HFFc6 (cell line): ENCODE measurements around the gene KRTAP10-7. TPM values are rescaled to one million over a fixed set of nuclear protein-coding genes. Genes with fewer than 3 reads are reported as not detected.

Experiments used
- DNase-seq: peaks from one replicate; pipeline ENCODE4 v3.0.0-alpha.2; 2018
- H3K27ac Mint-ChIP-seq: 2 replicates; pipeline ENCODE4 v1.8.0; 2020; ENCODE audit warnings: mild to moderate bottlenecking, mixed read lengths
- H3K27me3 Mint-ChIP-seq: 2 replicates; pipeline ENCODE4 v1.8.0; 2021; ENCODE audit warnings: mild to moderate bottlenecking, moderate library complexity, mixed read lengths; ENCODE audit not compliant: insufficient read depth
- H3K36me3 Mint-ChIP-seq: 2 replicates; pipeline ENCODE4 v1.8.0; 2021; ENCODE audit warnings: low read depth, mixed read lengths
- H3K4me1 Mint-ChIP-seq: 2 replicates; pipeline ENCODE4 v1.8.0; 2020; ENCODE audit warnings: low read depth, mixed read lengths
- H3K4me3 Mint-ChIP-seq: 2 replicates; pipeline ENCODE4 v1.8.0; 2020; ENCODE audit warnings: mild to moderate bottlenecking, moderate library complexity, mixed read lengths
- H3K9me3 Mint-ChIP-seq: 2 replicates; pipeline ENCODE4 v1.8.0; 2020; ENCODE audit warnings: mild to moderate bottlenecking, mixed read lengths
- total RNA-seq, 6 experiments: library from RNA; stranded (reverse); fragmentation: NEBNext Ultra II Directional; extraction: Animal tissue kit (Norgen Biotek cat#: 25700); gene quantifications; 2 replicates in 1 of 6; 3 replicates in 5 of 6; pipeline ENCODE4 v1.2.3, GENCODE V29; 2021
- TF ChIP-seq, protein P1 (sequence below): fragments of 200-600 bp; sonication (generic); IDR thresholded peaks from 2 replicates; pipeline ENCODE4 v1.5.0; 2021; ENCODE audit warnings: antibody characterized with exemption, mild to moderate bottlenecking

The KRTAP10-7 gene
- total RNA-seq, 6 experiments from 2014 or later: not detected

DNA sequence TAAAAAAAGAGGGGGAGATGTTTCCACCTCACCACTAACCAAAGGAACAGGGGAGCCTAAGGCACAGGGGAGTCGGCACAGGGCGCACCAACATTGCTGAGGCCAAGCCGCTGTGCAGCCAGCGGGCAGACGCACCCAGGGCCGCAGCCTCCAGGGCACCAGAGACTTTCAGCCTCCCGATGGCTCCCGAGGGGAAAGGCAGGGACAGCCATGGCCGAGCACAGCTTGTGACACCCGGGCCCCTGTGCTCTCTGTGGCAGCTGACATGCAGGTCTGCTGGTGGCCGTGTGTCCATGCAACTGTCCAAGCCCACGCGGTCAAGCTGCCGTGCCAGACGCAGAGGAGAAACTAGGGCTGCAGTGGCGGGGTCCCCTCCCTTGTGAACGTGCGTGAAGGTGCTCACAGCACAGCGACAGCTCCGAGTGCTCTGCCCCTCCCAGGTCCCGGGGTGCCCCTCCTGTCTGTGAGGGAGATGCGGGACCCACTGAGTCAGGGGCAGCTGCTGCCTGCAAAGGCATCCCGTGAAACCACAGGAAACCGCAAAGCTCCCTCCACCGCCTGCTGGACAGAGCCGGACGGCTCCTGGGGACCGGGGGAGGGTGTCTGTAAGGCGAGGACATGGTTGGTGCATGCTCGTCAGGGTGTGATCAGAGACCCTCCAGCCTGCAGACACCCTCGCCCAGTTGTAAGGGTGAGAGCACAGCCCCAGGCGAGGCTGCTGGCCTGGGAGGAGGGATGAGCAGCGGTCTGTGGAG, 48.3 kb downstream of the KRTAP10-7 start:
- Mint-ChIP-seq H3K36me3 (peaks cover 21% of the 10 kb centered on the region), H3K4me3 (no peak overlapping the region), H3K27me3 (peaks cover 8% of the 10 kb centered on the region), H3K27ac (no peak overlapping the region), H3K4me1 (no peaks in the 10 kb centered on the region), H3K9me3 (peaks cover 58% of the 10 kb centered on the region)
- TF ChIP-seq, protein P1, sequence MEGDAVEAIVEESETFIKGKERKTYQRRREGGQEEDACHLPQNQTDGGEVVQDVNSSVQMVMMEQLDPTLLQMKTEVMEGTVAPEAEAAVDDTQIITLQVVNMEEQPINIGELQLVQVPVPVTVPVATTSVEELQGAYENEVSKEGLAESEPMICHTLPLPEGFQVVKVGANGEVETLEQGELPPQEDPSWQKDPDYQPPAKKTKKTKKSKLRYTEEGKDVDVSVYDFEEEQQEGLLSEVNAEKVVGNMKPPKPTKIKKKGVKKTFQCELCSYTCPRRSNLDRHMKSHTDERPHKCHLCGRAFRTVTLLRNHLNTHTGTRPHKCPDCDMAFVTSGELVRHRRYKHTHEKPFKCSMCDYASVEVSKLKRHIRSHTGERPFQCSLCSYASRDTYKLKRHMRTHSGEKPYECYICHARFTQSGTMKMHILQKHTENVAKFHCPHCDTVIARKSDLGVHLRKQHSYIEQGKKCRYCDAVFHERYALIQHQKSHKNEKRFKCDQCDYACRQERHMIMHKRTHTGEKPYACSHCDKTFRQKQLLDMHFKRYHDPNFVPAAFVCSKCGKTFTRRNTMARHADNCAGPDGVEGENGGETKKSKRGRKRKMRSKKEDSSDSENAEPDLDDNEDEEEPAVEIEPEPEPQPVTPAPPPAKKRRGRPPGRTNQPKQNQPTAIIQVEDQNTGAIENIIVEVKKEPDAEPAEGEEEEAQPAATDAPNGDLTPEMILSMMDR: no peak
- DNase-seq: no peak

DNA sequence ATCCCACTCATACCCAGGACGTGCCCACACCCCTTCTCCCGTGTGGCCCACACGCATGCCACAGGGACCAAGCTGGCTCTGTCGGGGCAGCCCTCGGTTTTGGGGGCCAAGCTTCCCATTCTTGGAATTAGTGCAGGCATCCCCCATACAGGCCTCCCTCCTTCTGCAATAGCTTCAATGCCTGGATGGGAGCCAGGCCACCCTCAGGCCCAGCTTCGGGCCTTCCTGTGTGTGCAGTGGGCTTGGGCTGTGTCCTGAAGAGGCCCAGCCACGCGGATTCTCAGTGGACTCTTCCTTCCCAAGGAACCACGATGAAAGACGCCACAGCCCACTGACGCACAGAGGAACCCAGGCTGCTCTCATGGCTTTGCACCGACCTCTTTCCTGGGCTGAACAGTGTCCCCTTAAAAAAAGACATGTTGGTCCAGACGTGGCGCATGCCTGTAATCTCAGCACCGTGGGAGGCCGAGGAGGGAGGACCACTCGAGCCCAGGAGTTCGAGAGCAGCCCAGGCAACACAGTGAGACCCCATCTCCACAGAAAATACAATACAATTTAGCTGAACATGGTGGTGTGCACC, 49.2 kb downstream of the KRTAP10-7 start:
- peaks cover 10% of the 10 kb centered on the region for H3K27me3 Mint-ChIP-seq

GRCh38 chr21:44650265-44650972, 50.0 kb downstream of the KRTAP10-7 start:
- Mint-ChIP-seq H3K4me1 (no peaks in the 10 kb centered on the region), H3K4me3 (no peak overlapping the region), H3K36me3 (peaks cover 6% of the 10 kb centered on the region), H3K9me3 (peaks cover 44% of the 10 kb centered on the region), H3K27ac (no peak overlapping the region), H3K27me3 (peaks cover 10% of the 10 kb centered on the region)
- TF ChIP-seq, protein P1: no peak
- DNase-seq: no peak

More for the DNA sequence above, 49.2 kb downstream of the KRTAP10-7 start:
- H3K27ac Mint-ChIP-seq: no peak overlapping the region
- TF ChIP-seq, protein P1: no peak
- peaks cover 12% of the 10 kb centered on the region for H3K36me3 Mint-ChIP-seq
- H3K4me3 Mint-ChIP-seq: no peak overlapping the region
- no peaks in the 10 kb centered on the region for H3K4me1 Mint-ChIP-seq
- H3K9me3 Mint-ChIP-seq: peaks cover 52% of the 10 kb centered on the region
- no peak for DNase-seq

DNA sequence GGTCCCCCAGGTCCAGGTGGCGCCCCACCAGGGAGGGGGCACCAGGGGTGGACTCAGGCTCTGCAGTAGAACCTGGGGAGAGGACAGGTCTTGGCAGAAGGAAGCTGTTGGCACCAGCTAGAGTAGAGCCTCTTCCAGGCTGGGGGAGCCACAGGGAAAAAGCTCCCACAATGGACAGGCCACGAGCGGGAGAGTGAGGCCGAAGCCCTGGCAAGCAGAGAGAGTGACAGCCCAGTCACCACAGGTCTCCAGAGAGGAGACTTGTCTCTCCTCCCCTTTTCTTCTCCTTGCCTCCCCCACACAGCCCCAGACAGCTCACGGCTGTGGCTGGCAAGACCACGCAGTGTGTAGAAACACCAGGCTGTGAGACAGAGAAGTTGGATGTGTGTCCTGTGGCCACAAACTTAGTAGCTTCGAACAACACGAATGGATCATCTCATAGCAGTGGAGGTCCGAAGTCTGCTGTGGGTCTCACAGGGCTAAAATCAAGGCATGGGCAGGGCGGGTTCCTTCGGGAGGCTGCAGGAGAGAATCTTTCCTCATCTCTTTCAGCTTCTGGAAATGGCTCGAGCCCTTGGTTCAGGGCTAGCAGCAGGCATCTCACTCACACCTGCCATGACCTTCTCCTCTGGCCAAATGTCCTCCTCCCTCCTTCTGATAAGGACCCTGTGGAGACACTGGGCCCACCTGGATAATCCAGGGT, 50.7 kb downstream of the KRTAP10-7 start:
- Mint-ChIP-seq H3K36me3 (peaks cover 6% of the 10 kb centered on the region), H3K27ac (no peak overlapping the region), H3K27me3 (peaks cover 15% of the 10 kb centered on the region), H3K9me3 (peaks cover 44% of the 10 kb centered on the region), H3K4me3 (no peak overlapping the region), H3K4me1 (no peaks in the 10 kb centered on the region)
- no peak for DNase-seq
- TF ChIP-seq, protein P1: no peak

Other genes starting within 250 kb of the KRTAP10-7 start
- gene TRPM2, start 247.0 kb upstream of the KRTAP10-7 start, total RNA-seq: under 1 TPM in 4 of 6 experiments, not detected in 2; 0.09 to 0.31 (median 0.20) TPM
- gene LRRC3, start 145.1 kb upstream of the KRTAP10-7 start, total RNA-seq: not detected
- gene KRTAP10-1, start 60.4 kb upstream of the KRTAP10-7 start, total RNA-seq: not detected
- gene KRTAP10-2, start 49.1 kb upstream of the KRTAP10-7 start, total RNA-seq: not detected
- not detected for gene KRTAP10-3, start 41.8 kb upstream of the KRTAP10-7 start, total RNA-seq
- gene KRTAP10-4, start 26.9 kb upstream of the KRTAP10-7 start, total RNA-seq: not detected
- gene KRTAP10-5, start 20.0 kb upstream of the KRTAP10-7 start, total RNA-seq: not detected
- not detected for gene KRTAP10-6, start 8.1 kb upstream of the KRTAP10-7 start, total RNA-seq
- not detected for gene KRTAP10-8, start 11.5 kb downstream of the KRTAP10-7 start, total RNA-seq
- not detected for gene KRTAP10-9, start 26.5 kb downstream of the KRTAP10-7 start, total RNA-seq
- not detected for gene KRTAP10-10, start 36.8 kb downstream of the KRTAP10-7 start, total RNA-seq
- gene KRTAP10-11, start 45.8 kb downstream of the KRTAP10-7 start, total RNA-seq: not detected
- not detected for gene KRTAP12-4, start 54.1 kb downstream of the KRTAP10-7 start, total RNA-seq
- not detected for gene KRTAP12-3, start 57.3 kb downstream of the KRTAP10-7 start, total RNA-seq
- gene KRTAP12-2, start 66.3 kb downstream of the KRTAP10-7 start, total RNA-seq: not detected
- gene KRTAP12-1, start 81.6 kb downstream of the KRTAP10-7 start, total RNA-seq: not detected
- not detected for gene KRTAP10-12, start 96.6 kb downstream of the KRTAP10-7 start, total RNA-seq
- not detected for gene TSPEAR, start 111.0 kb downstream of the KRTAP10-7 start, total RNA-seq
- 10 to 100 TPM; 53.5 to 73.3 (median 61.0) TPM for gene UBE2G2, start 201.2 kb downstream of the KRTAP10-7 start, total RNA-seq
- gene SUMO3, start 217.5 kb downstream of the KRTAP10-7 start, total RNA-seq: 100 to 1,000 TPM; 116 to 160 (median 147) TPM